ENCODE data around the gene RUFY2.

The RUFY2 gene

GRCh38 chr10:68364101-68364886 lies 42.8 kb downstream of the RUFY2 start:
- DNase-seq, result no peak

- no peak for DNase-seq
Measured at GRCh38 chr10:68362590-68362989, 44.5 kb downstream of the RUFY2 start.

DNA sequence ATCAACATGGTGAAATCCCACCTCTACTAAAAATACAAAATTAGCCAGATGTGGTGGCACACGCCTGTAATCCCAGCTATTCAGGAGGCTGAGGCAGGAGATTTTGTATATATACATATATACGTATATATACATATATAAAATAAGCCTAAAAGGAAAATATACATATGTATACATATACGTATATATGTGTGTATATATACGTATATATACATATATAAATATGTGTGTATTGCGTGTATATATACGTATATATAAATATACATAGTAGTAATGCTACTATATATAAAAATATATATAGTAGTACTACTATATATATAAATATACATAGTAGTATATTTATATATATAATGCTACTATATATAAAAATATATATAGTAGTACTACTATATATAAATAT lies 47.9 kb downstream of the RUFY2 start:
- no peak for DNase-seq

- no peak for DNase-seq
Measured at GRCh38 chr10:68353537-68353936, 53.5 kb downstream of the RUFY2 start.

- peak; percentile 35 for DNase-seq
Measured at GRCh38 chr10:68348265-68348741, 58.8 kb downstream of the RUFY2 start.

DNA sequence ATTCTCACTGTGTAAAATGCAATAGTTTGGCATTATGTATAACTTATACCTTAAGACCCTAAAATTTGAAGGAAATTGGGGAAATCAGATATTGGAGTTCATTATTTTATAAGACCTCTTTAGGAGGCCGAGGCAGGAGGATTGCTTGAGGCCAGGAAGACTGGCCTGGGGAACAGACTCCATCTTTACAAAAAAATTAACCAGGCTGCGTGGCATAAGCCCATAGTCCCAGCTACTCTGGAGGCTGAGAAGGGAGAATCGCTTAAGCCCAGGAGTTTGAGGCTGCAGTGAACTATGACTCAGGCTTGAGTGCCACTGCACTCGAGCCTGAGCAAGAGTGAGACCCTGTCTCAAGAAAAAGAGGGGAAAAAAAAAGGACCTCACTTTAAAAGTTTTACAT lies 60.3 kb downstream of the RUFY2 start:
- no peak for DNase-seq

- no peak for DNase-seq
Measured at GRCh38 chr10:68345621-68346020, 61.5 kb downstream of the RUFY2 start.

DNA sequence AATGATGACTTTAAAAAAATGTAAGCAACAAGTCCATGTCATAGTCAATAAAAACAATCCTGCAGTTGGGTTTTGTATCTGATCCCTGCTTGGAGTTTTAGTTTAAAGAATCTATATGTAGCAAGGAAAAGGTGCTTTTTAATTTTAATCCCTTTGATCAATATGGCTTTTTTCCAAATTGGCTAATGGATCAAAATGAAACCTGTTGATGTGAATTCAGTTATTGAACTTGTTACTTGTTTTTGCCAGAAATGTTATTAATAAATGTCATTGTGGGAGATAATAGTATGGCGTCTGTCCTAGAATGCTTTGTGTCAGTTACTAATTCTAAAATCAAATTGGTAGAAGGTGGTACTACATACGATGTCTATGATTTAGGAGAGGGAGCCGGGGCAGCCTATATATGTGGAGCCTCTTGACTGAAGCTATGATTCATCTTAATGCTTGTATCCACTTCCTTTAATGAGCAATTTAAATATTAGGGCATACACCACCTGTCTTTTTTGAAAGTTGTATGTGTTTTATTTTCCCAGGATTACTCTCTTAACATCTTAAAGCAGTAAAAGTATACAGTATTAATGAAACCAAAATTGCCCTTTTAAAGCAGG lies 64.1 kb downstream of the RUFY2 start:
- no peak for DNase-seq

DNA sequence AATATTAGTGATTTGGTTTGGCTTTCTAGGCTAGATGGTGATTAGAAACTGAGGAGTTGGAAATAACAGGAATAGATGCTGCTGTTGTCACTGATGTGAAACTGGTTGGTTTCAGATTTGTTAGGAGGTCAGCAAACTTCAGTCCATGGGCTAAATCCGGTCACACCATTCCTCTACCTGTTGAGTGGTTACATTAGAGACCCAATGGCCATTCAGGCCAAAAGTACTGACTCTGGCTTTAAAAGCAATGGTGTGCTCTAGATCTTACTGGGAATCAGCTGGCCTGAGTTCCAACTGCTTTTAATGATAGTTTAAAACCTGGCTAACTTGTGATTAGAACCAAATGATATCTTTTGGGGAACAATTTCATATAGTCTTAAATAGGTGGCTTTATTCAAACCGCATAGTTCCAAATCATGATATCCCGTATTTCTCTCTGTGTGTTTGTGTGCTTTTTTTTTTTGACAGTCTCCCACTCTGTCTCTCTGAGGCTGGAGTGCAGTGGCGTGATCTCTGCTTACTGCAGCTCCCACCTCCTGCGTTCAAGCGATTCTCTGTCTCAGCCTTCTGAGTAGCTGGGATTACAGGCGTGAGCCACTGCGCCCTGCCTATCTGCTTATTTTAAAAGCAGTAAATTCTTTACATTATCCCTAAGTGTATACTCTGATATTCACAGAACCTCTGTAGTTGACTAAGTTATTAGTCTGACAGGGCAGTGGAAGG lies 66.6 kb downstream of the RUFY2 start:
- no peak for DNase-seq

DNA sequence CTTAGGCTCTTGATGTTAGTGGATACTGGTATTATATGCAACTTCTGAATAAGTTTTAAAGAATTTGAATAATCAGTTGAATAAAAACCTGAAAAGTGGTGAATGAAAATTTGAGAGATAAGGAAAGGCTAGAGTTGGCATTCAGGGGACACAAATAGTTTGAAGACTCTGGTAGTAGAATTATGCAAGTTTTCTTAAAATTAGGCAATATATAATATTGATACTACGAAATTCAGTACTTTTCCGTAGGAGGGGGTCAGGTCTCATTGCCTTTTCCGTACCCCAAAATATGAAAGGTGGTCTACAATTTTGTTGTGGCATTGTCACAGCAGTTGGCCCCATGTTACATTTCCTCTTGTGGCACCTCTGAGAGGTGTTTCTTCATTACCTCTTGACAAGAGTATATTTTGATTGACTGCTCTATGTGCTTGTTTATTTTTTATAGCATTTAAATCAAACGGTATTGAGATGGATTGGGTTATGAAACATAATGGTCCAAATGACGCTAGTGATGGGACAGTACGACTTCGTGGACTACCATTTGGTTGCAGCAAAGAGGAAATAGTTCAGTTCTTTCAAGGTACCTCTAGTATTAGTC lies 70.2 kb downstream of the RUFY2 start:
- DNase-seq, result no peak

GRCh38 chr10:68334672-68335467 lies 72.2 kb downstream of the RUFY2 start:
- DNase-seq, result no peak

DNA sequence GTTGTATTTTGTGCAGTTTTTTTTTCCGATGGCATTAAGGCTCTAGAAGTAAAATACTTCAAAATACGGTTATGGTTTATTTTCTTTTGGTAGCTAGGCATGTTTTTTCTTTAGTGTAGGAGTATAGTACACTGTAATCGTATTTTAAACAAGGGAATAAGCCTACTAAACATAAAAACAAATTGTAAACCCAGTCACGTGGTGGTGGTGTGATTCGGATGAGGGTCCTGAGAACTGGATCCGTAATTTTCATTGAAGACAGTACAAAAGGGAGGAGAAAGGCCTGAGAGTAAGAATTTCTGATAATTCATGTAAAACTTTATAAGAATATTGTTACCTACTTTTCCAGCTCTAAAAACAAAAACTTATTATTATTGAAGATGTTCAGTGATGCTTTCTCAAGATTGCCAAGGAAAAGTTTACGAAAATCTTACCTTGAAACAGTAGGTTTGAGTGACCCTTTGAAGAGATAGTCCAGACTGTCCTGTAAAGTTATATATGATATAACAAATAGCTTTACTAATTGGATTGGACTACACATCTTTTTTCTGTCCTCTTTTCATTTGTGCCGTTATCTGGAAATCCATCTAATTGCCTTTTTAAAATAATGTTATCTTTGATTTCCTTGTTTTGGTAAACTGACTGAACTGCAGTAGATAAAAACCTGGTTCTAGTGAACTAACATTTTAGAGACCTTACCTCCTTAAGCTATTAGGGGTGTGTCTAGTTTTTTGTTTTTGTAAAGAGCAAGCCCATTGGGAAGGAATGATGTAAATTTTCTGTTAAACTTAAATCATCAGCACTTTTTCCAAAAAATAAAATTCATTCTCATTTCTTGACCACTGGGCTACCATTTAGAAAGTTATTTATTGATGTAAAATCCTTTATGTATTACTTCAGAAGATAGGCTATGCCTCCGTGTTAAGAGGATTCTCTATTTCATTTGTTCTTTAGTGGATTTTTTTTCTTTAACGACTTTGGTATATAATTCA lies 73.3 kb downstream of the RUFY2 start:
- DNase-seq, result no peak

DNA sequence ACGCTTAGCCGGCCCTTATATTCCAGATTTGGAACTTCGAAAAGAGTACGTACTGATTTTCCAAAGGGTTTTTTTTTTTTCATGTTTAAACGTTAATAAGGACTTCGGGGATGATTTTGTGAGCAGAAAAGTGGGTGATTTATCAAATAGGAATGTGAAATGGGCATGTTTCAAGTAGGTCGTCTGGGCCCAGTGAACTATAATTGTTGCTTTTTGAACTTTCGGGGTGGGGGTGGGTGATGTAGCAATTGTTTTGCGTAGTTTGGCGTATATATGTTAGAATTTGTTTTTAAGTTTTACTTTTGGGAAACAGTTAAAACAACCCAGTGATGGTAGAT lies 74.0 kb downstream of the RUFY2 start:
- DNase-seq, result no peak

DNA sequence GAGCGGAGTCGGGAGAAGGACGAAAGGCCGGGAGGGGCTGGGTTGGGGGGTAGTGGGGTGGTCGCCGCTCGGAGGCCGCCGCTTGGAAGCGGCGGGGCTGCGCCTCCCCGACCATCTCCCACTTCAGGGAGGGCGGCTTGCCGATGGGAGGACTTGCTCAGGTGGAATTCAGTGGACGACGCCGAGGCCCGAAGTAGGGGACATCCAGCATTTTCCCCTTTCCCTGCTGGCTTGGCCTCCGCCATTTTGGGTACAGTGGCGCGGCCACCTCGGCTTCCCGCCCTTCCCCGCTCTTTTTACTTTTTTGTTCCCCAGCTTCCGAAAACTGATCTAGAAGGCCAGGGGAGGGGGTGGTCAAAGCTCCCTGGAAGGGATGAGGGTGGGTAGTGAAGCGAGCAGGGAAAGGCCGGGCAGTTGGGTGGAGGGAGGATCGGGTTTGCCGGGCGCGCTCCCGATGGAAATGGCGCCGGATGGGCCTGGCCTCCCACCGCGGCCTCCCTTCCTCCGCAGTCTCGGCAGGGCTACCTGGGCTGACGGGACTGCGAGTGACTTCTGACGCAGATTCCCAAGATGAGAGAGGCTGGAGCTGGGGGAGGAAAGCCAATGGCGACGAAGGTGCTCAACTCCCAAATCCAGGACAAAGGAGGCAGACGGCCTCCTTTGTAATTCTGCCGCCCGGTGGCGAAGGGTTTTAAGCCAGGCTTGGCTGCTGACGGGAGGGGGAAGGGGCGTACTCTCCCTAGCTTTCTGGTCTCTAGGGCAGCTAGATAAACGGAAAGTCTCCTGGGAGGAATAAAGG lies 74.6 kb downstream of the RUFY2 start, which contains the start of gene PBLD:
Gene PBLD (minus strand): TSS at position 670 of the 799 bp plus-strand sequence. CDS start 26,084 bp downstream, outside the sequence.
- peak; percentile 59 for DNase-seq

GRCh38 chr10:68331455-68332258 lies 75.4 kb downstream of the RUFY2 start, which contains the start of gene HNRNPH3:
Gene HNRNPH3, plus strand, starts transcription at chr10:68332064. Its CDS starts 5,158 bp downstream, at chr10:68337222.
- peak; percentile 98 for DNase-seq

DNA sequence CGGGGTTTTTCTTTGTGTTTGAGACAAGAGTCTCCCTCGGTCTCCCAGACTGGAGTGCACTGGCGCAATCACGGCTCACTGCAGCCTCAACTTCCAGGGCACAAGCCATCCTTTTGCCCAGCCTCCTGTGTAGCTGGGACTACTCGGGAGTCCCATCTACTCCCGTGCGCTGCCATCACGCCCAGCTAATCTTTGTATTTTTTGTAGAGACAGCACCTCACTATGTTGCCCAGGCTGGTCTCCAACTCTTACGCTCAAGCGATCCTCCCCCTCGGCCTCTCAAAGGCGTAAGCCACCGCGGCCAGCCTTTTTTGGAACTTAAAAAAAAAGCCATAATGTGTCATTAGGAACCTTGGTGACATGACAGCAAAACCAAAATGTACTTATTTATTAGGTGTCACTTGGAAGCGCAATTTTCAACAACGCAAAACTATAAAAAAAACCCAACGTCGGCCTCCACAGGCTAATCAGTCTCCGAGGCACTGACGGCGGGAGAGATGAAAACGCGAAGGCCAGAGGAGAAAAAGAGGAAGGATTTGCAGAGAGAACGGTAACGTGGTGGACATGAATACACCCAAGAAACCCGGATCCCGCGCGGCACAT lies 76.1 kb downstream of the RUFY2 start:
- no peak for DNase-seq

DNA sequence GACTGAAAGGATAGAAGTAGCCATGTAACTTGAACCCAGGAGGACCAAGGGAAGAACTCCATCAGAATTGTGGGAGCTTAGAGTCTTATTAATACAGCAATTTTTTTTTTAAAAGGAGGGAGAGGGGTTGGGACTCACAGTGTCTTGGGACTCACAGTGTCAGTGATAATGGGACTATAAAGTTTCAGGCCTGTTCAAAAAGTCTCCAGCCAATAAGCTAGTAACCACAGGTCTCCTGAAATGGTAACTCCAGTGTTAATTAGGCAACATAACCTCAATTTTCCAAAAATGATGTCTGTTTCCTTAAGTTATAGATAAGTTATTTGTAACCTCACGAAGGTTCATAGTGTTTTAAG lies 77.6 kb downstream of the RUFY2 start:
- DNase-seq, result no peak

- DNase-seq, result no peak
Measured at GRCh38 chr10:68327889-68328786, 78.9 kb downstream of the RUFY2 start.

Data from CD4-positive, alpha-beta T cell treated with Interferon gamma for 1 hour (primary cell).